GM10266 (cell line): ENCODE data around the gene GFI1B.

Experiments
- DNase-seq: peaks from one replicate; pipeline ENCODE4 v3.0.0; 2012; ENCODE audit errors: extremely low spot score
- TF ChIP-seq, protein P1 (sequence below): IDR thresholded peaks from 2 replicates; pipeline ENCODE4 v1.5.1; 2012; ENCODE audit warnings: mild to moderate bottlenecking, low read depth; ENCODE audit not compliant: control insufficient read depth, insufficient read depth; ENCODE audit errors: missing control alignments

Gene GFI1B

DNA sequence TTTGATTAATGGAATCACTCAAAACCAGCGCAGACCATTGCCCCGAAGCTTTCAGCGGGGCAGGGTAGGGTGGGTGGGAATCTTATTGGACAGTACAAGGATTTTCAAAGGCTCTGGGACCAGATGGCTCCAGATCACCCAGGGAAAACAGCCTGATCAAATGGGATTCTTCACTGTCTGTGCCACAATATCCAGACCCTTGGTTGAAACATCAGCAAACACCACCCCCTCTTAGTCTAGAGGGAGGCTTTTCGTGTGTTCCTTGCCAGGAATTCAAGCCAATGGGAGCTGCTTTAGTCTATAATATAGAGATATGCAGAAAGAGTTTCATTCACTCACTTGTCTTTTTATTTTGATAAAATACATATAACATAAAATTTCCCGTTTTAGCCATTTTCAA, 1.7 kb downstream of the GFI1B start:
- no peak for DNase-seq
- TF ChIP-seq, protein P1, sequence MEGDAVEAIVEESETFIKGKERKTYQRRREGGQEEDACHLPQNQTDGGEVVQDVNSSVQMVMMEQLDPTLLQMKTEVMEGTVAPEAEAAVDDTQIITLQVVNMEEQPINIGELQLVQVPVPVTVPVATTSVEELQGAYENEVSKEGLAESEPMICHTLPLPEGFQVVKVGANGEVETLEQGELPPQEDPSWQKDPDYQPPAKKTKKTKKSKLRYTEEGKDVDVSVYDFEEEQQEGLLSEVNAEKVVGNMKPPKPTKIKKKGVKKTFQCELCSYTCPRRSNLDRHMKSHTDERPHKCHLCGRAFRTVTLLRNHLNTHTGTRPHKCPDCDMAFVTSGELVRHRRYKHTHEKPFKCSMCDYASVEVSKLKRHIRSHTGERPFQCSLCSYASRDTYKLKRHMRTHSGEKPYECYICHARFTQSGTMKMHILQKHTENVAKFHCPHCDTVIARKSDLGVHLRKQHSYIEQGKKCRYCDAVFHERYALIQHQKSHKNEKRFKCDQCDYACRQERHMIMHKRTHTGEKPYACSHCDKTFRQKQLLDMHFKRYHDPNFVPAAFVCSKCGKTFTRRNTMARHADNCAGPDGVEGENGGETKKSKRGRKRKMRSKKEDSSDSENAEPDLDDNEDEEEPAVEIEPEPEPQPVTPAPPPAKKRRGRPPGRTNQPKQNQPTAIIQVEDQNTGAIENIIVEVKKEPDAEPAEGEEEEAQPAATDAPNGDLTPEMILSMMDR: no peak

DNA sequence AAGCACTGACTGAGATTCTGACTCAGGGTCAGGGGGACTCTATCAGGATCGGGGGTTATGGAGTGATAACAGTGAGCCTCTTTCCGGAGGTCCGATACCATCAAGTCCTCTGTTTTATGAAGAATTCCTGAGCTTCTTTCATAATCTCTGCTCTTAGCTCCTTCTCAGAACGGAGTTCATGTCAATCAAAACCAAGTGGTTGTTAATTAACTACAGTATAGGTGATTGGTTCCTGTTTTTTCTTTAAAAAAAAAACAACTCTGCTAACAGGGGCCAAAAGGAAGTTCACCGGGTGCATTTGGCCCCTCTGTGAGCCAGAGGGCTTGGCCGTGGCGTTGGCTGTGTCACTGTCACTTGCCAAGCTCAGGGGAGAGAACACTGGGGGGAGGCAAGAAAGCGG, 4.0 kb downstream of the GFI1B start:
- TF ChIP-seq, protein P1: no peak
- DNase-seq: no peak

DNA sequence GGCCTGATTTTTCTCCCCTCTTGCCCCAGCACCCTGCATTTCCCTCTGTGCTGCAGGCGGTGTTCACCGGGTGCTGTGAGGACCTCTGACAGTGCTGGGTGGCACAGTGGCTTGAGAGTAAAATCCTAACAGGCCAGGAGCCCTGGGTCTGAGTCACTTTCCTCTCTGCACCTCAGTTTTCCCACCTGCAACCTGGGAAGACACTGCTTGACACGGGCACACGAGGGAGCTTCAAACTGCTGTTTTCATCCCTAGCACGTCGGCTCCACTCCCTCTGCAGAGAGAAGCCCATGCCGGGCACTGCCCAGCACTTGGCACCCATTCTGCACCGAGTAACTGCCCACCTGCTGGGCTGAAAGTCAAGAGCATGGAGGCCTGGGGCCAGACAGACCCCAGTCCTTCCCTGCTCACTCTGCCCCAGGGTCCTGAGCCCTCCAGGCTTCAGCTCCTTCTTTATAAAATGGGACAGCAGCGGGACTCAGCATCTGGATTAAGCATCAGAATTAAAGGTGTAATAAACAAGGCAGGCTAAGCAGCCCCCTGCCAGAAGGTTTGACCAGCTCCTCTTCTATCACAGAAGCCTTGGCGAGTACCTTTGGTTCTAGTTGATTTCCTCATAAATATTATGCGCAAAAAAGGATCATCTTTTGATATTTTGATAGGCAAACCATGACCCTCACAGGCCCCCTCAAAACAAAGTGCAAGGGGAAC, 5.2 kb downstream of the GFI1B start:
- no peak for DNase-seq
- TF ChIP-seq, protein P1: no peak

DNA sequence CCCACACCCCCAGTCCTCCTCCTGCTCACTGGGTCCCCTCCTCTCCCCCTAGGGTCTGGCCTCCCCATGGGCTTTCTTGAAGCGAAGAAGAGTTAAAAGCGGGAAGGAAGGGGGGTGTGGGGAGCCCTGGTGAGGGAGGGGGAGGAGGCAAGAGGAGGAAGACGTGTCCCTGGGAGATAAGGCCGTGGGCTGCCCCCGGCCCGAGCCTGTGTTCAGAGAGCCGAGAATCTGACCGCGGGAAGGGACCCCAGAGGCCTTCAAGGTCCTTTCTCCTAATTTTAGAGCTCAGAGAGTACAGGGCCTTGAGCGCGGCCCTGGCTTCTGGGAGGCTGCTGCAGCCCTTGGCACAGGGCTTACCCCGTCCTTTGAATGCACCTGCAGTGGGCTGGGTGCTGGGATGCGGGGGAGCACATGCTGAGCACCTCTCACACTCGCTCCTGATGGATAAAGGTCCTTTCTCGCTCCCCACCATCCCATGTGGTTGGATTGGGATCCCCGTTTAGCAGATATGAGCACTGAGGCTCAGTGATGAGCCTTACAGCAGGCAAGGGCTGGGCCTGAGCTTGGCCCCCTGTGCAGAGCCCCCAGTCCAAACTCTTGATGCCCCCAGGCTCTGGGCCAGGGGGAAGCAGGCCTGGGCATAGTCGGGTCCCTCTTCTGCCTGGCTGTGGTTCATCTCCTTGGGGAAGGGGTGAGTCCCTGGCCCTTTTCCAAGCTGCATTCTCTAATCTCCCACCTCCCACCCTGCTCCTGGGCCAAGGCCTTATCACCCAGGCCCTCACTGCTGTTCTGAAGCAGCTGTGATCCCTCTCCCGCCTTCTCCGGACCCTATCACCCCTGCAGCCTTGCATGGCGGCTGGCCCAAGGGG, 5.9 kb downstream of the GFI1B start:
- DNase-seq: no peak
- TF ChIP-seq, protein P1: no peak

DNA sequence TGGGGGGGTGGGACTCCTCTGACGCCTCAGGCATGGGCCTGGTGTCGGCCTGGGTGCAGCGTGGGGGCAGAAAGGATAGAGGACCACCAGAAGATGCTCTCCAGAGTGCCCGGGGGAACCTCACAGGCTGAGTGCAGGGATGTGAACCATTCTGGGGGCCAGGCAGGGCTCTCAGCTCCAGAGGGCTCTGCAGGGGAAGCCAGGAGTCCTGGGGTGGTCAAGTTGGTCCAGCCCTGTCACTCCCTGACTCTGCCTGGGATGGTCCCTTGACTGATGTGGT, 6.5 kb downstream of the GFI1B start:
- no peak for DNase-seq
- TF ChIP-seq, protein P1: no peak

DNA sequence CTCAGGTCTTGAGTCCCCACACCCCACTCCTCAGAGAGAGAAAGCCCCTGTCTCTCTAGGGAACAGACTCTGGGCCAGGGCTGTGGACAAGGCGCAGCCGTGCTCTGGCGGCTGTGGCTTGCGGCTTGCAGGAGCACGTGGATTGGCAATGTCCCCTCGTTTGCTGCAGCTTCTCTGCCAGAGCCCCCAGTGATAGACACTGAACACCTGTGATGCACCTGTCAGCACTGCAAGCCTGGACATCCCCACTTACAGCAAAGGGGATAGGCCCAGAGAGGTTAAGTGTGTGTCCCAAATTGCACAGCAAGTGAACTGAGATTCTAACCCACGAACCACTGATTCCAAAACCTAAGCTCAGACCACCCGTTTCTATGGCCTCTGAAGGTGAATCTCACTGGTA, 7.0 kb downstream of the GFI1B start:
- TF ChIP-seq, protein P1: no peak
- DNase-seq: no peak

DNA sequence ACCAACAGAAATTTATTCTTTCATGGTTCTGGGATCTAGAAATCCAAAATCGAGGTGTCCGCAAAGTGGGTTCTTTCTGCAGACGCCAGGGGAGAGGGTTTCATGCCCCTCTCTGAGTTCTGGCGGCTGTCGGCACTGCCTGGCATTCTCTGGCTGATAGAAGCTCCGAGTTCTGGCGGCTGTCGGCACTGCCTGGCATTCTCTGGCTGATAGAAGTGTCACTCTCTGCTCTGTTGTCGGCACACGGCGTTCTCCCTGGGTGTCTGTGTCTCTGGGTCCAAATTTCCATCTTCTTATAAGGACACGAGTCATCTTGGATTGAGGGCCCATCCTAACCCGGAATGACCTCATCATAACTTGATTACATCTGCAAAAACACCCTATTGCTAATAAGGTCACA, 7.6 kb downstream of the GFI1B start:
- TF ChIP-seq, protein P1: no peak
- no peak for DNase-seq
